Suprapubic skin (tissue), 4 donors: Measurements from ENCODE around the gene MMAB. TPM values are rescaled to one million over a fixed set of nuclear protein-coding genes. Genes with fewer than 3 reads are reported as not detected.
"Not testable (repeated sequence)": the region's sequence is repeated elsewhere in the genome, so short reads cannot be mapped to it uniquely, and the experiment has no call there.

Experiments
- DNase-seq, 2 donors: peaks; one replicate each; pipeline ENCODE4 v3.0.0-alpha.2; 2019; ENCODE audit warnings: low spot score in 2 of 2
- H3K27ac ChIP-seq: fragments of 200-600 bp; sonication (generic); one replicate; pipeline ENCODE4 v1.5.1; 2019
- H3K27me3 ChIP-seq: fragments of 200-600 bp; sonication (generic); one replicate; pipeline ENCODE4 v1.5.1; 2019
- H3K36me3 ChIP-seq: fragments of 200-600 bp; sonication (generic); one replicate; pipeline ENCODE4 v1.5.1; 2019
- H3K4me1 ChIP-seq: fragments of 200-600 bp; sonication (generic); one replicate; pipeline ENCODE4 v1.5.1; 2019
- H3K4me3 ChIP-seq: fragments of 200-600 bp; sonication (generic); one replicate; pipeline ENCODE4 v1.5.1; 2019; ENCODE audit warnings: mild to moderate bottlenecking
- H3K9me3 ChIP-seq: fragments of 200-600 bp; sonication (generic); one replicate; pipeline ENCODE4 v1.5.1; 2019
- CTCF ChIP-seq, 2 donors: fragments of 200-600 bp in 1 of 2; fragments of 450-650 bp in 1 of 2; sonication (generic) in 1 of 2; IDR thresholded peaks; one replicate each; pipeline ENCODE4 v1.5.1; 2016 to 2019; ENCODE audit warnings: antibody characterized with exemption in 2 of 2, mild to moderate bottlenecking in 1 of 2, moderate library complexity in 1 of 2
- EP300 ChIP-seq: sonication (generic); formaldehyde crosslinking; IDR thresholded peaks from one replicate; pipeline ENCODE4 v1.6.1; 2017; ENCODE audit warnings: antibody characterized with exemption
- POLR2A ChIP-seq, 2 donors: fragments of 450-650 bp; IDR thresholded peaks; one replicate each; pipeline ENCODE4 v1.6.1; 2017; ENCODE audit warnings: antibody characterized with exemption in 2 of 2, mild to moderate bottlenecking in 2 of 2, moderate library complexity in 2 of 2
- POLR2AphosphoS5 ChIP-seq, 3 donors: sonication (generic); formaldehyde crosslinking; IDR thresholded peaks; one replicate each; pipeline ENCODE4 v1.6.1; 2017; ENCODE audit warnings: antibody characterized with exemption in 3 of 3
- WGBS: methylation state at CpG from one replicate; pipeline ENCODE4 v1.1.5; 2018; 5-methylcytosine and 5-hydroxymethylcytosine counted together
- total RNA-seq, 4 donors: library from RNA; depleted of rRNA; stranded (reverse); fragments of >200 nt; gene quantifications; one replicate each; pipeline ENCODE4 v1.1.0, GENCODE V29; 2016

The MMAB gene
- total RNA-seq, 4 donors from 2014 or later: 17.1 to 37.2 (median 24.5) TPM

DNA sequence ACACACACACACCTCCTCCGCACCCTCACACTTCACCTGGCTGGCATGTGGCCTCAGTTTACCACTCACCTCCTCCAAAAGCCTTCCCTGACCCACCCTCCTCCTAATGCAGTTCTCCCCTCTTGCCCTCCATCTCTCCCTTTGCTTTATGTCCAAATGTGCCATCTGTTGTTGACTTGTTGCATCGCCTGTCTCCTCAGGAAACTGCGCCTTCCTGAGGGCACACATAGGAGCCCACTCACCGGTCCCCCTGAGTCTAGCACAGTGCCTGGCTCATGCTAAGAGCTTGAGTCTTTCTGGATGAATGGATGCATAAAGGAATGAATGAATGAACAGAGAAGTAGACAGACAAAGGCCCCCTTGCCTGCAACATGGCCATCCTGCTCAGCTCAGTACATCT, 34.3 kb upstream of the MMAB start:
- no peak overlapping the region for H3K4me3 ChIP-seq
- 90% methylated on average over 4 of the region's 4 CpGs for WGBS
- DNase-seq: no peak
- no peaks in the 10 kb centered on the region for H3K9me3 ChIP-seq
- no peak overlapping the region for H3K27ac ChIP-seq
- TF ChIP-seq POLR2A (IDR thresholded peaks at IDR 0.05): no peak
- TF ChIP-seq EP300: no peak
- no peak for TF ChIP-seq POLR2AphosphoS5 (IDR thresholded peaks at IDR 0.05)
- TF ChIP-seq CTCF (IDR thresholded peaks at IDR 0.05): no peak
- peaks cover 43% of the 10 kb centered on the region for H3K27me3 ChIP-seq
- H3K4me1 ChIP-seq: no peaks in the 10 kb centered on the region
- H3K36me3 ChIP-seq: no peaks in the 10 kb centered on the region

DNA sequence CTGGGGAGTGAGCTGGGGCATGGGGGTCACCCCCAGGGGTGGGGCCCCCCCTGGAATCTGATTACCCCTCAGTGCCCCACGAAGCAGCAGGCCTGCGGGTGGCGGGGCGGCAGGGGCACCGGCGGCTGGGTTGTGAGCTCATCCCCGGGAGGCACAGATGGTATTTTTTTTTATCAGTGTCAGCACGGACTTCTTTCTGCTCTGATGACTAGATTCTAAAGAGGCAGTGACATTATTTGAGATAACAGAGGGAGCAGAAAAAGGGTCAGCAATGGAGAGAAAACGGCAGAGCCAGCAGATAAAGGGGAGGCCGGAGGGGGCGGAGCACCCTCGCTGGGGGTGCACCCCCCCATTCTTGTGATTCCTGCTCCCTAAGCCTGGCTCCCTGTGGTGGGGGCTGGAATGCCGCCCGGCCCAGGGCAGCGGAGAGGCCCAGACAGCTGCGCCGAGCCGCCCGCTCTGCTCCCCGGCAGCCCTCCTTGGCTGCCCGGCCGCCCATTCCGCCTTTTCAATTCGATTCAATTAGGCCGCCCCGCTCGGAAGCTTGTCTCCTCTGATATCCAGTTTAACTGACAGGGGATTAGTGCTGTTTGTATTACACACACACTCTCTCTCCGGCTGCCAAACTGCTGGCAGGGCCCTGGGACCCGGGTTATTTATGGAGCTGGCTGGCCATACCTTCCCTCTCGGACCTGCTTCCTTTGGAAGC, 33.2 kb upstream of the MMAB start:
- peaks cover 31% of the 10 kb centered on the region for H3K27me3 ChIP-seq
- 51% methylated on average over 30 of the region's 30 CpGs for WGBS
- DNase-seq: no peak
- no peak for TF ChIP-seq POLR2A (IDR thresholded peaks at IDR 0.05)
- no peak for TF ChIP-seq EP300
- TF ChIP-seq POLR2AphosphoS5 (IDR thresholded peaks at IDR 0.05): no peak
- TF ChIP-seq CTCF (IDR thresholded peaks at IDR 0.05): no peak
- H3K9me3 ChIP-seq: no peaks in the 10 kb centered on the region
- no peaks in the 10 kb centered on the region for H3K36me3 ChIP-seq
- no peak overlapping the region for H3K4me3 ChIP-seq
- H3K27ac ChIP-seq: no peak overlapping the region
- no peaks in the 10 kb centered on the region for H3K4me1 ChIP-seq

GRCh38 chr12:109605599-109606228, 32.4 kb upstream of the MMAB start:
- Histone ChIP-seq H3K27me3 (peaks cover 24% of the 10 kb centered on the region), H3K27ac (no peak overlapping the region), H3K9me3 (no peaks in the 10 kb centered on the region), H3K36me3 (no peaks in the 10 kb centered on the region), H3K4me1 (no peaks in the 10 kb centered on the region), H3K4me3 (no peak overlapping the region)
- no peak for DNase-seq
- 90% methylated on average over 13 of the region's 13 CpGs for WGBS
- TF ChIP-seq POLR2AphosphoS5 (IDR thresholded peaks at IDR 0.05) (no peak), EP300 (no peak), CTCF (IDR thresholded peaks at IDR 0.05) (no peak), POLR2A (IDR thresholded peaks at IDR 0.05) (no peak)

- H3K4me1 ChIP-seq: no peaks in the 10 kb centered on the region
- H3K9me3 ChIP-seq: no peaks in the 10 kb centered on the region
- TF ChIP-seq POLR2AphosphoS5 (IDR thresholded peaks at IDR 0.05) (no peak), POLR2A (IDR thresholded peaks at IDR 0.05) (no peak), CTCF (IDR thresholded peaks at IDR 0.05) (no peak), EP300 (no peak)
- DNase-seq: no peak
- no peak overlapping the region for H3K27ac ChIP-seq
- 72% methylated on average over 4 of the region's 5 CpGs for WGBS
- no peak overlapping the region for H3K4me3 ChIP-seq
- H3K27me3 ChIP-seq: peaks cover 18% of the 10 kb centered on the region
- no peaks in the 10 kb centered on the region for H3K36me3 ChIP-seq
Measured at GRCh38 chr12:109605016-109605415, 31.7 kb upstream of the MMAB start.

- Histone ChIP-seq H3K4me3 (no peak overlapping the region), H3K36me3 (no peaks in the 10 kb centered on the region), H3K4me1 (no peaks in the 10 kb centered on the region), H3K27me3 (peaks cover 18% of the 10 kb centered on the region), H3K27ac (no peak overlapping the region), H3K9me3 (no peaks in the 10 kb centered on the region)
- WGBS: 82% methylated on average over 3 of the region's 3 CpGs
- no peak for TF ChIP-seq EP300
- no peak for TF ChIP-seq POLR2AphosphoS5 (IDR thresholded peaks at IDR 0.05)
- no peak for TF ChIP-seq POLR2A (IDR thresholded peaks at IDR 0.05)
- TF ChIP-seq CTCF (IDR thresholded peaks at IDR 0.05): no peak
- DNase-seq: no peak
Measured at GRCh38 chr12:109604132-109604585, 30.9 kb upstream of the MMAB start.

DNA sequence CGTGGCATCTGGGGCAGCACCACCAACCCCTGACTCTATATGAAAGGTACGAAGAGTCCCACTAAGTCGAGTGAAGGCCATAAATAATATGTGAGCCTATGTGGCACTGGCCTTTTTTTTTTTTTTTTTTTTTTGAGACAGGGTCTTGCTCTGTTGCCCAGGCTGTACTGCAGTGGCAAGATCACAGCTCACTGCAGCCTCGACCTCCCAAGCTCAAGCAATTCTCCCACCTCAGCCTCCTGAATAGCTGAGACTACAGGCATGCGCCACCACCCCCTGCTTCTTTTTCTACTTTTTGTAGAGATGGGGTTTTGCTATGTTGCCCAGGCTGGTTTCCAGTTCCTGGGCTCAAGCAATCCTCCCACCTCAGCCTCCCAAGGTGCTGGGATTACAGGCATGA, 28.8 kb upstream of the MMAB start:
- not testable (repeated sequence) for H3K4me1 ChIP-seq, H3K36me3 ChIP-seq, DNase-seq, H3K27ac ChIP-seq, H3K4me3 ChIP-seq, H3K9me3 ChIP-seq
- WGBS: 93% methylated on average over 5 of the region's 5 CpGs
- H3K27me3 ChIP-seq: peaks cover 14% of the 10 kb centered on the region
